K562 treated with DMSO at 1 percent for 24 hours (cell line): ENCODE data around the gene INTS6L. TPM values are rescaled to one million over a fixed set of nuclear protein-coding genes. Genes with fewer than 3 reads are reported as not detected.

ENCODE experiments used
- total RNA-seq: library from RNA; unstranded; fragments of 300-600 nt; gene quantifications from 2 replicates; pipeline ENCODE4 v1.2.3, GENCODE V29; 2022; ENCODE audit warnings: low read depth; ENCODE audit not compliant: insufficient read depth

INTS6L gene
- 11.6 and 12.4 TPM in 2 replicates for total RNA-seq

GRCh38 chrX:135520553-135521404 is at the start of gene INTS6L:
Gene INTS6L (plus strand): TSS chrX:135520660. CDS start chrX:135520993, 333 bp downstream.

Other genes with a start within 250 kb of the INTS6L start
- gene ETDC, start 211.2 kb upstream of the INTS6L start, total RNA-seq: not detected in 2 replicates
- 4.0 and 6.0 TPM in 2 replicates for gene ZNF75D, start 176.6 kb upstream of the INTS6L start, total RNA-seq
- 1.4 TPM in 2 replicates for gene ZNF449, start 175.9 kb upstream of the INTS6L start, total RNA-seq
- gene SMIM10L2A, start 98.7 kb upstream of the INTS6L start, total RNA-seq: 0.17 and 0.47 TPM in 2 replicates
- 0.53 TPM in 1 of 2 replicates, not detected in the other for gene CT45A1, start 193.0 kb downstream of the INTS6L start, total RNA-seq
- gene CT45A3, start 247.5 kb downstream of the INTS6L start, total RNA-seq: not detected in 2 replicates